ENCODE measurements around the gene PRSS57. TPM values are rescaled to one million over a fixed set of nuclear protein-coding genes. Genes with fewer than 3 reads are reported as not detected.

PRSS57 gene
- total and polyA plus RNA-seq, 2 of the 13 experiments (the other 11 are each of a cell fraction or from before 2014, with no cell fraction given), result 0.12 TPM; not detected in 1

DNA sequence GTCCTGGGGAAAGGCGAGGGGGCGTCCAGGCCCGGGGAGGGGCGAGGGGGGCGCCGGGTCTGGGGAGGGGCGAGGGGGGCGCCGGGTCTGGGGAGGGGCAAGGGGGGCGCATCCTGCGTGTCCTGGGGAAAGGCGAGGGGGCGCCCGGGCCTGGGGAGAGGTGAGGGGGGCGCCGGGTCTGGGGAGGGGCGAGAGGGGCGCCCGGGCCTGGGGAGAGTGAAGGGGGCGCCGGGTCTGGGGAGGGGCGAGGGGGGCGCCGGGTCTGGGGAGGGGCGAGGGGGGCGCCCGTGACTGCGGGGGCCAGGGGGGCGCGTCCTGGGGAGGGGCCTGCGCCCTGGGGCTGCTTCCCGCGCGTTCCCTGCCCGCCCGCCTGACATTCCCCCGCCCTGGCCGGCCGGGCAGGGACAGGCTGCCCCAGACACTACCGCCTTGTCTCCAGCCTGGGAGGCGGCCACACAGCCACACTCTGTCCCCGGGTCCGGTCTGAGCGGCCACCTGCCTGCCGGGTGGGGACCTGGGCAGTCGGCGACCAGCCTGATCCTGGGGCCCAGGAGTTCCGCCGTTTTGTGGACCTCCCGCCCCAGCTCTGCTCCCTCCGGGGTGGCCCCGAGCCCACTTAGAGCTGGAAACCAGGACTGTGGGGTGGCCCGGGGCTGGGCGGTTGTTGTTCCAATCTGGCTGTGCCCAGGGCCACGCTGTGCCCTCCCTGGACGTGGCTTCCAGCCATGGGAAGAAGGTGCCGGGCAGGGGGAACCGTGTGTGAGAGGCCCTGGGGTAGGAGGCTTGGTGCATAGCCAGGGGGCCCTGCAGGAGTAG is 25.3 kb upstream of the PRSS57 start (continued):
- TF ChIP-seq YY1 (IDR thresholded peaks at IDR 0.05; ENCODE audit: insufficient read depth, insufficient replicate concordance, low read depth, low read length), result no peak
- no peak for TF ChIP-seq NFRKB (IDR thresholded peaks at IDR 0.05)
- TF ChIP-seq ZNF256 (CRISPR knock-in tag; conservative IDR thresholded peaks at IDR 0.05), result no peak
- TF ChIP-seq ZNF430 (CRISPR knock-in tag; IDR thresholded peaks at IDR 0.05), result peak; percentile 51; the same call in 1 of the 2 replicates
- TF ChIP-seq ZNF776 (CRISPR knock-in tag; IDR thresholded peaks at IDR 0.05), result no peak
- TF ChIP-seq SMAD9 (CRISPR knock-in tag; IDR thresholded peaks at IDR 0.05), result no peak
- no peak for TF ChIP-seq MED13 (CRISPR knock-in tag; IDR thresholded peaks at IDR 0.05)
- no peak for TF ChIP-seq ZNF800 (CRISPR knock-in tag; IDR thresholded peaks at IDR 0.05)
- TF ChIP-seq, protein P1, sequence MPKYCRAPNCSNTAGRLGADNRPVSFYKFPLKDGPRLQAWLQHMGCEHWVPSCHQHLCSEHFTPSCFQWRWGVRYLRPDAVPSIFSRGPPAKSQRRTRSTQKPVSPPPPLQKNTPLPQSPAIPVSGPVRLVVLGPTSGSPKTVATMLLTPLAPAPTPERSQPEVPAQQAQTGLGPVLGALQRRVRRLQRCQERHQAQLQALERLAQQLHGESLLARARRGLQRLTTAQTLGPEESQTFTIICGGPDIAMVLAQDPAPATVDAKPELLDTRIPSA (CRISPR knock-in tag; IDR thresholded peaks at IDR 0.05; ENCODE audit: borderline replicate concordance), result no peak
- TF ChIP-seq PAX8 (CRISPR knock-in tag; IDR thresholded peaks at IDR 0.05; ENCODE audit: borderline replicate concordance), result no peak
- TF ChIP-seq STAT5B (CRISPR knock-in tag; IDR thresholded peaks at IDR 0.05), result no peak
- TF ChIP-seq SNAPC4 (CRISPR knock-in tag; IDR thresholded peaks at IDR 0.05), result no peak
- TF ChIP-seq ZNF749 (CRISPR knock-in tag; IDR thresholded peaks at IDR 0.05; ENCODE audit: borderline replicate concordance), result no peak
- TF ChIP-seq REL (CRISPR knock-in tag; conservative IDR thresholded peaks at IDR 0.05), result no peak
- no peak for TF ChIP-seq POLR2A (IDR thresholded peaks at IDR 0.05; ENCODE audit: insufficient read depth in 1 of 2, low read depth in 2 of 2, low read length in 2 of 2)
- TF ChIP-seq GPBP1L1 (CRISPR knock-in tag; IDR thresholded peaks at IDR 0.05), result no peak
- TF ChIP-seq HES4 (CRISPR knock-in tag; IDR thresholded peaks at IDR 0.05; ENCODE audit: borderline replicate concordance), result no peak
- no peak for TF ChIP-seq LCORL (IDR thresholded peaks at IDR 0.05)
- TF ChIP-seq LCORL (CRISPR knock-in tag; IDR thresholded peaks at IDR 0.05), result peak; percentile 47; the same call in 1 of the 2 replicates
- TF ChIP-seq PRMT3 (CRISPR knock-in tag; IDR thresholded peaks at IDR 0.05; ENCODE audit: borderline replicate concordance, low read depth), result no peak
- no peak for TF ChIP-seq ZNF138 (CRISPR knock-in tag; IDR thresholded peaks at IDR 0.05; ENCODE audit: low read depth)
- TF ChIP-seq FOXK2 (IDR thresholded peaks at IDR 0.05), result no peak
- 0 out of 2 replicates have a peak, but pooled peaks have one; percentile 24 for TF ChIP-seq HDAC1 (CRISPR knock-in tag; IDR thresholded peaks at IDR 0.05)

Measured in HepG2 (cell line).